GM21576 (cell line): Measurements from ENCODE around the gene COTL1.

Experiments
- ATAC-seq: cut with Tn5 transposase; IDR thresholded peaks from one replicate; pipeline ENCODE4 v1.9.1; 2021; ENCODE audit warnings: mild to moderate bottlenecking, moderate library complexity; ENCODE audit not compliant: unreplicated experiment

COTL1 gene

DNA sequence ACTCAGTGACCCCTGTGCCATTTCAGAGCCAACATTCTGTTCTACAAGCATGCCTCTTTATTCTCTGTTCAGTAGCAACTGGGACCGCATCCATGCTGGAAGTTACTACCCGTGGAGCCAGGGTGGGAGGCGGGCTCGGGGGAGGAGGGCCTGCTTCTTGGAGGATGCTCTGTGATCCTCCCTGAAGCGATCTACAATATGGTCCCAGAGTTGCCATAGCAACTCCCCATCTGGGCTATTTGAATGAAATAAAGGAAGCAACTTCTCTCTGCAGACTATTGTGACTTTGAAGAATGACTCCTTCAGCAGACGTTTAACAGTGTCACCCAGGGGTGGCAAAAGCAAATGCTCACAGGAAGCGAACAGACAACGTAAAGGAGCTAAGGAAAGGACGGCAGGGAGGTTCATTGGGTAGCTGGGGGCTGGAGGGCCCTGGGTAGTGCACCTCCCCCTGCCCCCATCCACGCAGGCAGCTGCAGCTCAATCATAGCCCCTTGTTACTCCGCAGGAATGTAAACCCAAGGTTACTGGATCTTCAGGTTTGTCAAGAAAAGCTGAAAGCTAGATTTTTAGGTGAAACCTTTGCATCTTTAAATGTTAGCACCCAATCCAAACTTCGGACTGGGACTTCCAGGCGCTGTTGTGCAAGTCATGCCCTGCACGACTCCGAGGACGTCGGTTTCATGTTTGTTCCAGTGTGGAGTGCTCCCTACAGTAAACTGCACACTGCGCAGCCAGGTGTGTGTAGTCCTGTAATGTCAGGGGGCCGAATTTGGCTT is 62.3 kb downstream of the COTL1 start:
- no peak for ATAC-seq

DNA sequence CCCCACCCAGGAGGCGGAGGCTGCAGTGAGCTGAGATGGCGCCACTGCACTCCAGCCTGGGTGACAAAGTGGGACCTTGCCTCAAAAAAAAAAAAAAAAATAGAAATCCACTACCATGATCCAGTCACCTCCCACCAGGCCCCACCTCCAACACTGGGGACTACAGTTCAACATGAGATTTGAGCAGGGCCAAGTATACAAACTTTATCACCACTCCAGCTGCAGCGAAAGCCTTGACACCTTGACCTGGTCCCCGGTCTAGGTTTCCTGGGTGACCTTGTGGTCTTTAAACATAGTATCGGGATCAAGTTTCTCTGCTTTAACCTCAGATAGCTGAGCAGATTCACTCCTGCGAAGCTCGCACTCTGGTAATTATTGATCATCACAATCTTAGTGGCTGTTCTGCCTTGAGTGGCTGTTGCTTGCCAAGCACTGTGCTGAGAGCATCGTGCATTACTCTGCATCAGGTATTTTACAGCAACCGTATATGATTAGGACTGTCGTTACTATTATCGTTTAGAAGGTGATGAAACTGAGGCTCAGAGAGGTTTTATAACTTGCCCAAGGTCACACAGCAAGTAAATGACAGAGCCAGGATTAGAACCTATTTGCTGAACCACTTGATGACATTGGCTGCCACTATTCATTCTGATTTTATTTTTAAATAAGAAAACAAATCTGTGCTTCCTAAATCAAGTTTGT is 63.1 kb downstream of the COTL1 start:
- ATAC-seq: no peak

DNA sequence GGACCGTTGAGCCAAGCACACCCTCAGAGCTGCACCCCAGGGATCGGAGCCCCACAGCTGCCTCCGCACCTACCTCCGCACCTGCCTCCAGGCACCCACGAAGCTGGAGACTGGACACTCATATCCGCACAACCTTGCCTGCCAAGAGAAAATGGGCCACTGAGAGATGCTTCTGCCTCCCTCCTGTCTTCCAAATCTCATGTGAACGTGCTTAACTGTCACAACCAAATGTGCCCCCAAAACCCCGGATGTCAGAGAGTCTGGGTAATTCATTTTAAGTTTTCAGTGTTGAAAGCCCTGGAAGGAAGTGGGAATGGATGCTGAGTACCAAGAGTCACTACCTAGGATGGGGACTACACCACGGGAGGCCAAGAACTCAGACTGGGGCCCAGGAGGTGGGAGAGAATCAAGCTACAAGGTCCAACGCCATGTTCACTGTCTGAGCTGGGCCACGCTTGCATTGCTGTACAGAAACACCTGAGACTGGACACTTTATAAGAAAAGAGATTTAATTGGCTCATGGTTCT is 63.9 kb downstream of the COTL1 start:
- no peak for ATAC-seq

DNA sequence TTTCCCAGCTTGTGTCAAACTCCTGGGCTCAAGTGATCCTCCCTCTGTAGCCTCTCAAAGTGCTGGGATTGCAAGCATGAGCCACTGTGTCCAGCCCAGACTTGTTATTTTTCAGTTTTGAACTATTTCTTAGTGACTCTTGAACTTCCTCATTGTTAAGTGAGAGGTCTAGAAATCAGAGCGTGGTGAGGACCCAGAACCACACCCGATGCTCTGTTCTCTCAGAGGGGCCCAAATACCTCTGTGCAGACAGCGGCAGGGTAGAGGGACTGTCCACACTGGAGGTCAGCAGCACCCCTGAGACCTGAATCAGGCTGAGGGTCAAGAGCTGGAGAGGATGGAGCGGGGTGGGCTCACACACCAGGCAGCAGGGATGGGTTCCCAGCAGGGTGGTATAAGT is 65.7 kb downstream of the COTL1 start:
- ATAC-seq: no peak

DNA sequence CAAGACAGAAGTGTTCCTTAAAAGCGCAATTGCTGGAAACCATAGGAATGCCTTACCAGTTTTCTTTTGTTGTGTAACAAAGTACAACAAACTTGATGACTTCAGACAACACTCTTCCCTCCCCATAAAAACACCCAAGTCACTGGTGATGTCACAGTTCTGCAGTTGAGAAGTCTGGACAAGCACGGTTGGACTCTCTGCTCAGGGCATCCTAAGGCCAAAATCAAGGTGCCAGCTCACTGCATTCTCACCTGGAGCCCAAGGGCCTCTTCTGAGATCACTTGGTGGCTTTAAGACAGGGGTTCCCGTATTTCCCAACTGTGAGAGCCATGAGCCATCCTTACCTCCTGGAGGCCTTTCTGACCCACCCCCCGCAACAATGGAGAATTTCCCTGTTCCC is 67.8 kb downstream of the COTL1 start:
- ATAC-seq: no peak

DNA sequence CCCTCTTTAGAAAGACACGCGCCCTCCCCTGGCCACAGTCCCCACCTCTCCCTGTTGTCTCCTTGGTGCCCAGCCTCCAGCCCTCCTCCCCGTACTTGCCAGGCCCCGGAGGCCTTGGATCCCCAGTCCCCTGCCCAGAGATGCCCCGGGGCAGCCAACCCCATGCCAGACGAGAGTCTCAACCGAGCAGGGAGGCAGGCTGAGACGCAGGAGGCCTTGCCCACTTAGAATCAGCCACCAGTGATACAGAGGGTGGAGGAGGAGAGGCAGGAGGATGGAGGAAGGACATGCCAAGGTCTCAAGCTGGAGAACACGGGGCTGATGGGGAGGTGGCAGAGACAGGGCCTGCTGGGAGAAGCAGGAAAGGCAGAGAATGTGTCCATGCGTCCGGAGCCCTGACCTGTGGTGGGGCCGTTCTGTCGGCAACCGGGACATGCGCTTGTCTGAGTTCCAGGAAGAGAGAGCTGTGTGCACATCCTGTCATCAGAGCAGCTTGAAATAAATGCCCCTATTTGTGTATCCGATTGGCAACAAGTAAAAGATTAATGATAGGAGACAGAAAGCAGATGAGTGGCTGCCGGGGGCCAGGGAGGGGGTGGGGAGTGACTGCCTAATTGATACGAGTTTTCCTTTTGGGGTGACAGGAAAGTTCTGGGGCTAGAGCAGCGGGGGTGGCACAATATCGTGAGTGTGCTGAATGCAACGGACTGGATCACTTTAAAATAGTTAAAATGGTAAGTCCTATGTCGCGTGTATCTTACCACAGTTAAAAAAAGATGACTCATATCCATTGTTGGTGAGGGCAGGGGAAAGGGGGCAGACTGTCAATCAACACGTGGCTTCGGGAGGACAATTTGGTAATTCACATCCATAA is 68.7 kb downstream of the COTL1 start:
- ATAC-seq: no peak

DNA sequence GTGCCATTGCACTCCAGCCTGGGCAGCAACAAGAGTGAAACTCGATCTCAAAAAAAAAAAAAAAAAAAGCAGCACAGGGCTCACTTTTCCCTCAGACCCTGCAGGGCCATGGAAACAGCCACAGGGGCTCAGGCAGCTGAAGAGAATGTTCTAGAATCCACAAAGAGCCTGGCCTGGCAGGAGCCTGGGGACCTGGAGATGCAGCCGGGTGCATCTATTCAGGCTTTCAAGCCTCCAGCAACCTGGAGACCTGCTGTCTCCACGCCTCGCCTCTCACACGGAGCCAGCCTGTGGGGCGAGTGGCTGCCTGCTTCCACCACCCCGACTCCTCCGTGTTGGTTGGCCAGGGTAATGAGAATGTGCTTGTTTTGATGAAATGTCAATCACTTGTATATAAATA is 69.4 kb downstream of the COTL1 start:
- no peak for ATAC-seq

DNA sequence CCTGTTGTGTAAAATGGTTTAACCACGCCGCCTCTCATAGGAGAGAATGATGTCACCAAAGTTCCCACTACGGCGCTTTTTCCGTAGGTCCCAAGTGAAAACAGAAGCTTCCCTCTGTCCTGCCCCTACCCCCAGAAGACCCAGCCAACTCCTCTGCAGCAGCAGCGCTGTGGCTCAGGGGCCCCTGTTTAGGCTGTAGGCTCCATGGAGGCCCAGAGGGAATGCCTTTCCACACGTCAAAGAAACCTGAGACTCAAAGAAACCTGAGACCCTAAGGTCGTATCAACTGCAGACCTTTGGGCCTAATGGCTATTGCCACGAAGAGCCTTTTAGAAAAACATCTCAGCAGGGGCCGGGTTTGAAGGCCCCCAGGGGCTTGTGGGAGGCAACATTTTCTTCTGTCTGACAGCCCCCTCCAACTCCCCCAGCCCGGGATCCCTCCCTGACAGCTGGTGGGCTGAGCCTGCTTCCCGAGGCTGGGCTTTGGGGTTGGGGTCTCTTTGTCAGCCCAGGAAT is 70.3 kb downstream of the COTL1 start:
- ATAC-seq: no peak

DNA sequence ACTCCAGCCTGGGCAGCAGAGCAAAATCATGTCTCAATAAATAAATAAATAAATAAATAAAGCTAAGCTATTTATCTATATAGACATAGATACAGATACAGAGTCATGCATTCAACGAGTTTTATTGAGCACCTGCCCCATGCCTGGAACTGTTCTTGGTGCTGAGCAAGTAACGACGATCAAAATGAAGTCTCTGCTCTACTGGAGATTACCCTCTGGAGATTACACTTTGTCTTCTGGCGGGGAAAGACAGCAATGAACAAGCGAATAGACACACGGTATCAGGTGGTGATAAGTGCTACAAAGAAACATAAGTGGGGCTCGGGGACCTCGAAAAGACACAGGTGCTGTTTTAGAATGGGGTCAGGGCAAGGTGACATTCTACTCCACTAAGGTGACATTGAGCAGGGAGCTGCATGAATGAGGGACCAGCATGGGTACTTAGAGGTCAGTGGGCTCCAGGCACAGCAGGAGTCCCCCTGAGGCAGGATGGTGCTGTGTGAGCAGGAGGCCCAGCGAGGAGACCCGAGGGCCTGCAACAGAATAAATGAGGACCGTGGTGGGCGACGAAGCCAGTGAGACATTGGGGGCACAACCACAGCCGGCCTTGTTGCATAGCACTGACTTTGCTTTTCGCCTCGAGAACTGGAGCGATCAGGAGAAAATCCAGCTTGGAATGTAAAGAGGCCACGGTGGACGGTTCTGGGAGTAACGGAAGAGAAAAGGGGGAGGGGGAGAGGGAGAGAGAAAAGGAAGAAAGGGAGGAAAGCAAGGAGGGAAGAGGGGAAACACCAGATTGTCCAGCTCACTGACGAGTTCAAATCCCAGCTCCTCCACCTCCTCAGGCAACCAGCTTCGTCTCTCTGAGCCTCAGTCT is 71.0 kb downstream of the COTL1 start:
- ATAC-seq: no peak

DNA sequence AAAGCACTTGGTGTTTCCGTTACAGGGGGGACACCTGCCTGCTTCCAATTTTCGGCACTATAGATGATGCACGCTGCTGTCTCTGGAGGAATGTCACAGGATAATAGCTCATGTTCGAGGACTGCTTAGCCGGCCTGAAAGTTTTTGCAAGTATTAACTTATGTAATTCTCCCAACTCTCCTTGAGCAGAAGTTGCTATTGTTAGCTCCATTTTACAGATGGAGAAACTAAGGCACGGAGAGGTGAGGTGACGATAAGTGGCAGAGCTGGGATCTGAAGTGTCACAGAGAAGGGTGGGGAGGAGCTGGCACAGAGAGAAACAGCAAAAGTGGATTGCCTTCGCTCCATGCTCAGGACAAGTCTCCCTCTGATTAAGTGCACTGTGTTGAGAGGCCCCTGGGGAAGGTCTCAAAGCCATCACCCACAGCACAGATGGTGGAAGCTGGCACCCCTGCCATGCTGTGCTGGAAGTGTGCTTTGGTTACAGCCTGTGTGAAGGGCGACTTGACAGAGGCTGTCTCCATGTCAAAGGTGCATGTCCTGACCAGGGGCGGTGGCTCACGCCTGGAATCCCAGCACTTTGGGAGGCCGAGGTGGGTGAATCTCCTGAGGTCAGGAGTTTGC is 72.7 kb downstream of the COTL1 start:
- no peak for ATAC-seq

DNA sequence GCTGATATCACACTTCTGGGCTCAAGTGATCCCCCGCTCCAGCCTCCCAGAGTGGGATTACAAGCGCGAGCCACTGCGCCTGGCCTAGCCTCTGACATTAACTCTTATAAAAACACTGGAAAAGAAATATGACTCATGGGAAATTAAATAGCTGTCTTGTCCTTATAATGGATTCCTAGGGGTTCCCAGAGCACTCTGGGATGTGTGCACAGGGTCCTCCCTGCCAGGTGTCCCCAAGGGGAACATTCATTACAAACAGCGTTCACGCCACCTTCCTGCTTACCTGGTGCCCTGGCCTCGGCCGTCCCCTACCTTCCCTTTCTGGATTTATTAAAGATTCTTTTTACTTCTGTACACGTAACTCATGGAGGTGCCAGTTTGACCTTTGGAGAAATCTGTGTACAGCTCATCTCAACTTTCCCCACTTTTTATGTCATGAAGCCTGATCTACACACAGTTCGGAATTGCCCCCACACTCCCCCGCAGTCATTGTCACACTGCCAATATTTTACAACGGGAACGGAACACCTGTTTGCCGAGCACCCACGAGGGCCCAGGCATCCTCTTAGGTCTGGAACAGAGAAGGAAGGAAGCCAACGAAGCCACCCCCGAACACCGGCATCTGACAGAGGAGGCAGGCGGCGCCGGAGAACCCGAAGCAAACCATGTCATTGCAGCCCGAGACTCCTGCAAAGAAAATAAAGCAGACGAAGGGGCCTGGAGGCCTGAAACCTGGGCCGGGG is 73.7 kb downstream of the COTL1 start:
- ATAC-seq: no peak

DNA sequence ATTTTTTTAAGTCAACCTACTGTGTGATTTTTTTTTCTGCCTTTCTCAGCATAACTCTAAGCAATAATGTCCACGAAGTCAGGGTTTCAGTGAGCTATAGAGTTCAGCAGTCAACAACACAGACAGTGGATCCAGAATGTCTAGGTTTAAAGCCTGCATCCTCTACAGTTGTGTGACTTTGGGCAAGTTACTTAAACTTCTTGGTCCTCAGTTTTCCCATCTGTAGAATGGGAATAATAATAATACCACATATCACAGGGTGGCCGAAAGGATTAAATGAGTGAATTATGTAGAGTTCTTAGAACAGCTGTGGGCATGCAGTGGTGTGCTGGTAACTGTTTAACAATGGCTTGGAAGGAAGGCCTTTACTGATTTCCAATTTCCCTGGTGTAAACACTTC is 74.6 kb downstream of the COTL1 start:
- ATAC-seq: no peak

DNA sequence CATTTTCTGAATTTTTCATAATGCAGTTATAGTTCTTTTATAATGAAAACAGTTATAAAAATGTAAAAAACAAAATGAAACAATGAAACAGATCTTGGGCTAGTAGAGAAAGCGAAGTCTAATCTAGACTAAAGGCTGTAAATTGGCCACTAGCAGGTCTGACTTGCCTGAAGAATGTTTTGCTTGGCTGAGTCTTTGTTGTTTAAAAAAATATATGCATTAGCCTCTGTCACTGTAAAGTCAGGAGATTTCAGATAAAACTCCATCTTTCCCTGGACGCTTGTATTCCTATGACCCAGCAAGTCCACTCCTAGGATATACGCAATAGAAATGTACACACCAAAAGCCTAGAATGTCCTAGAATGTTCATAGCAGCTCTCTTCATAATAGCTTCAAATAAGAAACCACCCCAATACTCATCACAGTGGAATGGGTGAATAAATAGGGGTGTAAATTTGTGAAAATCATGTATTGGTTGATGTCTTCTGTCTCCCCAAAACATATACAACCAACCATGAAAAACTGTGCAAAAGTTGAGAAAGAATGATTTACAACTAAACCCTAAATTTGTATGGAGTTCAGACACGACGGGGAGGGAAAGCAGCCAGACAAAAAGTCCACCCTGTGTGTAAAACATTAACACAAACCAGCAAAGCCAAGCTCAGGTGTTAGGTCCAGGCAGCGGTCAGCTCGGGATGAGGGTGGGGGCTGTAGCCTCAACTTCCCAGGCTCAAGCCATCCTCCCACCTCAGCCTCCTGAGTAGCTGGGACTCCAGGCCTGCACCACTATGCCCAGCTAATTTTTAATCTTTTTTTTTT is 75.7 kb downstream of the COTL1 start:
- no peak for ATAC-seq

DNA sequence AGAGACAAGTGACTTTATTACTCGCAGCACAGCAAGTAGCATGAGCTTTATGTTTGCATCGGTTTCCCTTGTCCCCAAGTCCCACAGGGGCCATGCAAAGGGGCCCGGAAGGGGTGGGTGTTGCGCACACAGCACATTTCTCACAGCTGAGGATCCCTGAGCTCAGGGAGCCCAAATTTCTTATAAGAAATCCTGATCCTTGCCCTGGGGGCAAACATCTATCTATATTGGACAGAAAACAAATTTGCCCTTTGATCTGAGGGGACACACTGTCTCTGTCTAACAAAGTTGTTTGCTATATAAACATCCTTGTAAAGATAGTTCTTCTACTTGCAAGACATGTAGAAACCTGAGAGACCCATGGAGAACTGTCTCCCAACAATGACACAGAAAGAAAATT is 77.7 kb downstream of the COTL1 start:
- no peak for ATAC-seq

DNA sequence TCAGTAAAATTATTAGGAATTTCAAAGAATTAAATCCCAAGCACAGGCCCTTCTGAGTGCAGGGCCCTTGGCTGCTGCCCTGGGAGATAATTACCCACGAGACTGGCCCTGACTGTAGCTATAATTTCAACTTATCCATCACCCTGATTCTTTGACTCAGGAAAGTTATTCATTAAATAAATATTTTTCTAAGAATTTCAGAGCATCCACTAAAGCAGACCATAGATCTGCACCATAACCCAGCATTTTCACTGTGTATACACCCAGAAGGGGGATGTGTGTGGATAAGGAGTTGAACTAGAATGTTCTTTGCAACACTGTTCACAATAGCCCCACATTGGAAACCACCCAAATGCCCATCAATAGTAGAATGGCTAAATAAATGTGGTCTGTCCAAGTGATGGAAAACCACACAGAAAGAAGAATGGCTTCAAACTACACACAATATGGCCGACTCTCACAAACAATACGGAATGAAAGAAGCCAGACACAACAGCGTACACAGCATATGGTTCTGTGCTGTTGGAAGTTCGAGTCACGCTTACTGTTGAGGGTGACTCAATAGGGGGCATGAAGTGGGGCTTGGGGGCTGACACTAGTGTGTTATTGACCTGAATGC is 79.5 kb downstream of the COTL1 start:
- no peak for ATAC-seq

DNA sequence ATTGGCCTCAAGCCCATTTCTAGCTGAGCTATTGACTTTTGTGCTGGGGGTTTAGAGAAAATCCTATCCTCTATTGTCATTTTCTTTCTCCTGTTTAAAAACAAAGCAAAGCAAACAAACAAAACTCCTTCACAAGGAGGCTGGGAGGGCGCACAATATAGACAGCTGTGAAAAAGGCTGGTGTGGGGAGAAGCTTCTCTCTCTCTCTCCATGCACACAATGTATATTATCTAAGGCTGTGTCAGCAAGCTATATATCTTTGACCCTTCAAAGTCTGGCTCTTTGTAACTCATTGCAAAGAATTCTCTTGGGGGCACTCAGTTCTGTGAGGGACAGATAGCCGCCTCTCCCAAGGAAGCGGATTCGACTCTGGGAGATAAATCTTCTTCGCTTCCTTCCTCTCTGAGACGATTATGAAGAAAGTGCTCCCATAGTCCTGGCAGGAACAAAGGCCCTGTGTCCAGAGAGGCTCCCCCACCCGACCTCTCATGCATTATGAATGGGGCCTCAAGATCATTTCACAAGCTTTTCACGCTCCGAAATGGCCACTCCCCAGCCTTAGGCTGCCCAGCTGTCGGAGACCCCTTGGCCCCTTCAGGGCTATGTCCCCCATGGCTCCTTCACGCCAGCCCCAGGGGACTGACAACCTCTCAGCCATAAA is 80.3 kb downstream of the COTL1 start:
- no peak for ATAC-seq

DNA sequence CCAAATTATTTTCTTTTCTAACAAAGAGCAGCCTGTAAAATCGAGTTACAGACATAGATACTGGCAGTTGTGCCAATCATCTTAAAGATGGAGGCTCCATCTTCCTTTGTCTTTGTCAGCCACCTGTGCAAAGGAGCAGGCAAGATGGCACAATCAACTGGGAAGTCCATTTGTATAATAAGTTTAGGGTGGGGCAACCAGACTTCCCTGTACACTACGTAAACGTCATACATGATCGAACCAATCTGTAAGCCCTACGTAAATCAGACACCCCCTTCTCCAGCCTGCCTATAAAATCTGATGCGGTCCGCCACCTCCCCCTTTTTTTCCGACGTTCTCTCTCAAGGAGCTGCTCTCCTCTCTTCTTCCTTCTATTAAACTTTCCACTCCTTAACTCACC is 82.0 kb downstream of the COTL1 start:
- no peak for ATAC-seq
